H9 (cell line): ENCODE measurements around the gene TRIM42. TPM values are rescaled to one million over a fixed set of nuclear protein-coding genes. Genes with fewer than 3 reads are reported as not detected.
A peak's percentile ranks its signal among the peaks of the same experiment; 100 is the strongest.

Experiments
- DNase-seq: peaks from one replicate; pipeline ENCODE4 v3.0.0-alpha.2; 2017
- H2AFZ ChIP-seq: one replicate; pipeline ENCODE4 v1.6.1; 2013; ENCODE audit warnings: mild to moderate bottlenecking, low read length, control low read depth, moderate library complexity
- H2AK5ac ChIP-seq: 2 replicates; pipeline ENCODE4 v1.6.1; 2013; ENCODE audit warnings: low read length, control low read depth, mixed read lengths; ENCODE audit not compliant: insufficient read length
- H2BK120ac ChIP-seq: one replicate; pipeline ENCODE4 v1.6.1; 2013; ENCODE audit warnings: low read depth, mild to moderate bottlenecking, low read length, control low read depth, inconsistent platforms; ENCODE audit not compliant: poor library complexity, severe bottlenecking
- H2BK12ac ChIP-seq: 2 replicates; pipeline ENCODE4 v1.6.1; 2013; ENCODE audit warnings: low read length, control low read depth, mixed read lengths, low read depth; ENCODE audit not compliant: insufficient read length
- H2BK15ac ChIP-seq: 2 replicates; pipeline ENCODE4 v1.6.1; 2013; ENCODE audit warnings: low read depth, low read length, control low read depth
- H2BK20ac ChIP-seq: one replicate; pipeline ENCODE4 v1.6.1; 2013; ENCODE audit warnings: low read depth, mild to moderate bottlenecking, low read length, control low read depth, inconsistent platforms; ENCODE audit not compliant: poor library complexity, severe bottlenecking
- H2BK5ac ChIP-seq: 2 replicates; pipeline ENCODE4 v1.6.1; 2013; ENCODE audit warnings: low read length, control low read depth, mixed read lengths; ENCODE audit not compliant: insufficient read length
- H3K14ac ChIP-seq: 2 replicates; pipeline ENCODE4 v1.6.1; 2013; ENCODE audit warnings: low read length, control low read depth; ENCODE audit not compliant: insufficient read depth
- H3K18ac ChIP-seq: 2 replicates; pipeline ENCODE4 v1.6.1; 2013; ENCODE audit warnings: low read depth, mild to moderate bottlenecking, mixed read lengths, low read length, control low read depth; ENCODE audit not compliant: insufficient read length
- H3K23ac ChIP-seq: 2 replicates; pipeline ENCODE4 v1.6.1; 2013; ENCODE audit warnings: low read length, control low read depth, mixed read lengths, low read depth; ENCODE audit not compliant: insufficient read length
- H3K23me2 ChIP-seq: 2 replicates; pipeline ENCODE4 v1.6.1; 2013; ENCODE audit warnings: low read depth, mild to moderate bottlenecking, mixed read lengths, low read length, control low read depth; ENCODE audit not compliant: insufficient read length, poor library complexity, severe bottlenecking
- H3K27ac ChIP-seq: 2 replicates; pipeline ENCODE4 v1.5.1; 2013; ENCODE audit warnings: low read length, control low read depth, mixed read lengths, low read depth; ENCODE audit not compliant: insufficient read length
- H3K27me3 ChIP-seq: 2 replicates; pipeline ENCODE4 v1.6.1; 2013; ENCODE audit warnings: low read length, control low read depth, inconsistent platforms; ENCODE audit not compliant: insufficient read depth
- H3K4ac ChIP-seq: 2 replicates; pipeline ENCODE4 v1.6.1; 2013; ENCODE audit warnings: low read depth, mild to moderate bottlenecking, control low read depth, inconsistent platforms, low read length, moderate library complexity
- H3K4me1 ChIP-seq: 2 replicates; pipeline ENCODE4 v1.6.1; 2013; ENCODE audit warnings: low read length, control low read depth, inconsistent platforms; ENCODE audit not compliant: insufficient read depth
- H3K4me2 ChIP-seq: 2 replicates; pipeline ENCODE4 v1.6.1; 2013; ENCODE audit warnings: low read length, control low read depth, mixed read lengths; ENCODE audit not compliant: insufficient read length, insufficient read depth
- H3K56ac ChIP-seq: 2 replicates; pipeline ENCODE4 v1.6.1; 2013; ENCODE audit warnings: low read depth, mild to moderate bottlenecking, mixed read lengths, low read length, control low read depth; ENCODE audit not compliant: insufficient read length
- H3K79me1 ChIP-seq: 2 replicates; pipeline ENCODE4 v1.6.1; 2013; ENCODE audit warnings: low read depth, mild to moderate bottlenecking, moderate library complexity, low read length, control low read depth, inconsistent platforms; ENCODE audit not compliant: insufficient read depth, poor library complexity, severe bottlenecking
- H3K79me2 ChIP-seq: 2 replicates; pipeline ENCODE4 v1.6.1; 2013; ENCODE audit warnings: low read length, control low read depth, inconsistent platforms; ENCODE audit not compliant: insufficient read depth
- H3K9ac ChIP-seq: 2 replicates; pipeline ENCODE4 v1.6.1; 2013; ENCODE audit warnings: low read length, control low read depth, mixed read lengths; ENCODE audit not compliant: insufficient read length; ENCODE audit errors: extremely low read depth
- H3K9me3 ChIP-seq: one replicate; pipeline ENCODE4 v1.6.1; 2013; ENCODE audit warnings: low read depth, low read length, inconsistent platforms; ENCODE audit not compliant: control insufficient read depth
- H3T11ph ChIP-seq: one replicate; pipeline ENCODE4 v1.6.1; 2013; ENCODE audit warnings: mild to moderate bottlenecking, low read length, control low read depth, inconsistent platforms
- H4K20me1 ChIP-seq: one replicate; pipeline ENCODE4 v1.6.1; 2013; ENCODE audit not compliant: control insufficient read depth, insufficient read length, insufficient read depth
- H4K5ac ChIP-seq: 2 replicates; pipeline ENCODE4 v1.6.1; 2013; ENCODE audit warnings: low read depth, mild to moderate bottlenecking, mixed read lengths, low read length, control low read depth; ENCODE audit not compliant: insufficient read length
- H4K8ac ChIP-seq: replicated peaks from 2 replicates; pipeline ENCODE4 v1.6.1; 2013; ENCODE audit warnings: low read length, control low read depth, mixed read lengths, low read depth; ENCODE audit not compliant: insufficient read length
- H4K91ac ChIP-seq: 2 replicates; pipeline ENCODE4 v1.6.1; 2013; ENCODE audit warnings: low read depth, mild to moderate bottlenecking, moderate library complexity, mixed read lengths, low read length, control low read depth; ENCODE audit not compliant: insufficient read length
- H3K27ac Mint-ChIP-seq, 3 experiments: 2 replicates in 2 of 3; 3 replicates in 1 of 3; pipeline ENCODE4 v1.8.0; 2020 to 2021; ENCODE audit warnings: mixed read lengths in 3 of 3, mild to moderate bottlenecking in 1 of 3, moderate library complexity in 1 of 3
- H3K27me3 Mint-ChIP-seq: 2 replicates; pipeline ENCODE4 v1.8.0; 2021; ENCODE audit warnings: low read depth, mild to moderate bottlenecking, moderate library complexity, mixed read lengths
- H3K36me3 Mint-ChIP-seq, 3 experiments: 2 replicates in 2 of 3; 3 replicates in 1 of 3; pipeline ENCODE4 v1.8.0; 2020 to 2021; ENCODE audit warnings: low read depth in 3 of 3, mixed read lengths in 3 of 3; ENCODE audit not compliant: insufficient read depth in 1 of 3
- H3K4me1 Mint-ChIP-seq, 2 experiments: 2 replicates each; pipeline ENCODE4 v1.8.0; 2020; ENCODE audit warnings: mixed read lengths in 2 of 2
- H3K4me3 Mint-ChIP-seq, 2 experiments: 2 replicates in 1 of 2; 3 replicates in 1 of 2; pipeline ENCODE4 v1.8.0; 2020 to 2021; ENCODE audit warnings: mild to moderate bottlenecking in 2 of 2, mixed read lengths in 2 of 2, moderate library complexity in 1 of 2
- H3K9me3 Mint-ChIP-seq, 2 experiments: 2 replicates in 1 of 2; 3 replicates in 1 of 2; pipeline ENCODE4 v1.8.0; 2020; ENCODE audit warnings: mild to moderate bottlenecking in 2 of 2, mixed read lengths in 2 of 2, moderate library complexity in 1 of 2
- CTCF ChIP-seq: fragments of 200-600 bp; sonication (generic); conservative IDR thresholded peaks from 3 replicates; pipeline ENCODE4 v1.8.0; 2021; ENCODE audit warnings: antibody characterized with exemption, mild to moderate bottlenecking
- WGBS: extraction: QIAGEN DNeasy Blood & Tissue Kit; methylation state at CpG from one replicate; pipeline ENCODE4 v1.1.7; 2013; ENCODE audit warnings: missing lambda C conversion rate, low lambda C conversion rate, mixed read lengths; ENCODE audit not compliant: insufficient read length; ENCODE audit errors: extremely low coverage; 5-methylcytosine and 5-hydroxymethylcytosine counted together
- total RNA-seq: library from RNA; stranded (reverse); gene quantifications from 2 replicates; pipeline ENCODE4 v1.2.1, GENCODE V29; 2021

TRIM42 gene
- total RNA-seq, 1 experiment from 2014 or later, result not detected

- no peaks in the 10 kb centered on the region for H3K79me1 ChIP-seq
- H3K14ac ChIP-seq, result no peak overlapping the region
- no peaks in the 10 kb centered on the region for H3K27me3 ChIP-seq
- no peak overlapping the region for H3K4me2 ChIP-seq
- no peak overlapping the region for H4K91ac ChIP-seq
- H3K4ac ChIP-seq, result no peak overlapping the region
- no peak overlapping the region for H3K27ac ChIP-seq
- Mint-ChIP-seq H3K27me3 (peaks cover 5% of the 10 kb centered on the region; the same call in 1 of the 2 replicates), H3K36me3 (peaks cover 0 to 4% (median 2%) of the 10 kb centered on the region in 3 experiments; a peak in 3 of 7 replicates), H3K4me1 (peaks cover 7 to 15% of the 10 kb centered on the region in 2 experiments), H3K4me3 (no peak overlapping the region), H3K9me3 (peaks cover 0 to 2% of the 10 kb centered on the region in 2 experiments; a peak in 1 of 5 replicates), H3K27ac (no peak overlapping the region)
- no peak overlapping the region for H4K5ac ChIP-seq
- H3K23ac ChIP-seq, result no peak overlapping the region
- peak; percentile 72 for DNase-seq
- no peak overlapping the region for H3K9ac ChIP-seq
- no peak overlapping the region for H2AFZ ChIP-seq
- no peaks in the 10 kb centered on the region for H3K23me2 ChIP-seq
- H3T11ph ChIP-seq, result no peak overlapping the region
- H2BK20ac ChIP-seq, result no peak overlapping the region
- no peak overlapping the region for H2BK5ac ChIP-seq
- H2BK12ac ChIP-seq, result no peak overlapping the region
- H3K18ac ChIP-seq, result no peak overlapping the region
- H3K79me2 ChIP-seq, result no peaks in the 10 kb centered on the region
- H4K8ac ChIP-seq, result no peak overlapping the region
- WGBS, result no CpG with 5 or more reads among the region's 5 CpGs
- H2BK15ac ChIP-seq, result no peak overlapping the region
- no peak overlapping the region for H3K56ac ChIP-seq
- H2BK120ac ChIP-seq, result no peak overlapping the region
- no peaks in the 10 kb centered on the region for H3K4me1 ChIP-seq
- no peak overlapping the region for H2AK5ac ChIP-seq
- no peaks in the 10 kb centered on the region for H4K20me1 ChIP-seq
- no peaks in the 10 kb centered on the region for H3K9me3 ChIP-seq
- peak; percentile 80 for TF ChIP-seq CTCF
Observed at GRCh38 chr3:140736863-140737460, 59.1 kb downstream of the TRIM42 start.
